Measurements from ENCODE around the gene KIAA0513.
"Not testable (repeated sequence)": the region's sequence is repeated elsewhere in the genome, so short reads cannot be mapped to it uniquely, and the experiment has no call there.

Gene KIAA0513

GRCh38 chr16:85111184-85111583, 83.6 kb downstream of the KIAA0513 start:
- no peak for DNase-seq (ENCODE audit: low read depth in 2 of 2)

- no peak for DNase-seq (ENCODE audit: low read depth in 2 of 2)
Measured at GRCh38 chr16:85112364-85112763, 84.8 kb downstream of the KIAA0513 start, which contains the start of gene CIBAR2. CIBAR2 (minus strand) TSS chr16:85112472; CDS start chr16:85112352, 120 bp downstream.

GRCh38 chr16:85113168-85113733, 85.7 kb downstream of the KIAA0513 start:
- no peak for DNase-seq (ENCODE audit: low read depth in 2 of 2)

GRCh38 chr16:85113913-85114312, 86.3 kb downstream of the KIAA0513 start:
- DNase-seq (ENCODE audit: low read depth in 2 of 2) = no peak

- DNase-seq (ENCODE audit: low read depth in 2 of 2) = peak; percentile 72 to 89
Measured at GRCh38 chr16:85114909-85115567, 87.4 kb downstream of the KIAA0513 start.

- DNase-seq (ENCODE audit: low read depth in 2 of 2) = no peak
Measured at GRCh38 chr16:85117418-85117817, 89.8 kb downstream of the KIAA0513 start.

- no peak for DNase-seq (ENCODE audit: low read depth in 2 of 2)
Measured at GRCh38 chr16:85120006-85120340, 92.4 kb downstream of the KIAA0513 start.

GRCh38 chr16:85123441-85123840, 95.8 kb downstream of the KIAA0513 start:
- DNase-seq (ENCODE audit: low read depth in 2 of 2) = not testable (repeated sequence)

- no peak for DNase-seq (ENCODE audit: low read depth in 2 of 2)
Measured at GRCh38 chr16:85123891-85124635, 96.5 kb downstream of the KIAA0513 start.

GRCh38 chr16:85124636-85125346, 97.2 kb downstream of the KIAA0513 start:
- no peak for DNase-seq (ENCODE audit: low read depth in 2 of 2)

GRCh38 chr16:85125570-85126393, 98.2 kb downstream of the KIAA0513 start:
- no peak for DNase-seq (ENCODE audit: low read depth in 2 of 2)

- DNase-seq (ENCODE audit: low read depth in 2 of 2) = no peak
Measured at GRCh38 chr16:85126394-85126704, 98.8 kb downstream of the KIAA0513 start.

GRCh38 chr16:85126705-85127378, 99.2 kb downstream of the KIAA0513 start:
- peak; percentile 16 to 50 for DNase-seq (ENCODE audit: low read depth in 2 of 2)

GRCh38 chr16:85127379-85127723, 99.8 kb downstream of the KIAA0513 start:
- DNase-seq (ENCODE audit: low read depth in 2 of 2) = no peak

GRCh38 chr16:85128079-85128837, 100.7 kb downstream of the KIAA0513 start:
- DNase-seq (ENCODE audit: low read depth in 2 of 2) = no peak

GRCh38 chr16:85129876-85130704, 102.5 kb downstream of the KIAA0513 start:
- no peak for DNase-seq (ENCODE audit: low read depth in 2 of 2)

- DNase-seq (ENCODE audit: low read depth in 2 of 2) = no peak
Measured at GRCh38 chr16:85130705-85131028, 103.1 kb downstream of the KIAA0513 start.

GRCh38 chr16:85132456-85133289, 105.1 kb downstream of the KIAA0513 start:
- no peak for DNase-seq (ENCODE audit: low read depth in 2 of 2)

- DNase-seq (ENCODE audit: low read depth in 2 of 2) = no peak
Measured at GRCh38 chr16:85133290-85133599, 105.7 kb downstream of the KIAA0513 start.
